Stomach smooth muscle (tissue), 2 donors: Measurements from ENCODE around the gene MOB3C.

Experiments used
- H3K27ac ChIP-seq: one replicate; pipeline ENCODE4 v1.7.0; 2013; ENCODE audit warnings: mild to moderate bottlenecking, low read length, inconsistent platforms
- H3K27me3 ChIP-seq, 2 donors: one replicate each; pipeline ENCODE4 v1.7.0; 2013; ENCODE audit warnings: low read length in 2 of 2; ENCODE audit not compliant: insufficient read depth in 2 of 2, control insufficient read depth in 1 of 2
- H3K36me3 ChIP-seq, 2 donors: one replicate each; pipeline ENCODE4 v1.7.0; 2013; ENCODE audit warnings: low read length in 2 of 2; ENCODE audit not compliant: control insufficient read depth in 2 of 2, insufficient read depth in 2 of 2
- H3K4me1 ChIP-seq: one replicate; pipeline ENCODE4 v1.7.0; 2013; ENCODE audit warnings: low read length; ENCODE audit not compliant: control insufficient read depth, insufficient read depth
- H3K4me3 ChIP-seq, 2 donors: one replicate each; pipeline ENCODE4 v1.7.0; 2013; ENCODE audit warnings: low read length in 2 of 2
- H3K9ac ChIP-seq, 2 donors: one replicate each; pipeline ENCODE4 v1.7.0; 2013; ENCODE audit warnings: low read length in 2 of 2, mild to moderate bottlenecking in 1 of 2
- H3K9me3 ChIP-seq, 2 donors: one replicate each; pipeline ENCODE4 v1.7.0; 2013; ENCODE audit warnings: low read length in 2 of 2; ENCODE audit not compliant: control insufficient read depth in 2 of 2
- donor health status: healthy.
- donor health status: Pancreatic carcinoma.

Gene MOB3C

GRCh38 chr1:46595127-46595526 is 21.5 kb downstream of the MOB3C start:
- Histone ChIP-seq H3K4me1 (peaks cover 7% of the 10 kb centered on the region), H3K4me3 (no peak overlapping the region), H3K27ac (no peak overlapping the region), H3K36me3 (peaks cover 28 to 32% of the 10 kb centered on the region in 2 donors), H3K9me3 (no peaks in the 10 kb centered on the region), H3K9ac (no peak overlapping the region), H3K27me3 (no peaks in the 10 kb centered on the region)

- no peak overlapping the region for H3K9ac ChIP-seq
- H3K4me1 ChIP-seq = peaks cover 4% of the 10 kb centered on the region
- H3K9me3 ChIP-seq = no peaks in the 10 kb centered on the region
- H3K36me3 ChIP-seq = peaks cover 37 to 40% of the 10 kb centered on the region in 2 donors
- H3K4me3 ChIP-seq = no peak overlapping the region
- no peak overlapping the region for H3K27ac ChIP-seq
- H3K27me3 ChIP-seq = no peaks in the 10 kb centered on the region
Measured at GRCh38 chr1:46594063-46594462, 22.5 kb downstream of the MOB3C start.

GRCh38 chr1:46592823-46593222 is 23.8 kb downstream of the MOB3C start:
- no peaks in the 10 kb centered on the region for H3K27me3 ChIP-seq
- H3K4me3 ChIP-seq = no peak overlapping the region
- no peak overlapping the region for H3K9ac ChIP-seq
- peaks cover 41 to 42% of the 10 kb centered on the region in 2 donors for H3K36me3 ChIP-seq
- H3K4me1 ChIP-seq = no peaks in the 10 kb centered on the region
- no peaks in the 10 kb centered on the region for H3K9me3 ChIP-seq
- H3K27ac ChIP-seq = peak overlapping the region; percentile 11

- H3K27me3 ChIP-seq = no peaks in the 10 kb centered on the region
- no peak overlapping the region for H3K4me3 ChIP-seq
- H3K9me3 ChIP-seq = no peaks in the 10 kb centered on the region
- no peak overlapping the region for H3K9ac ChIP-seq
- H3K27ac ChIP-seq = no peak overlapping the region
- peaks cover 52 to 55% of the 10 kb centered on the region in 2 donors for H3K36me3 ChIP-seq
- no peaks in the 10 kb centered on the region for H3K4me1 ChIP-seq
Measured at GRCh38 chr1:46589529-46589928, 27.1 kb downstream of the MOB3C start.

- Histone ChIP-seq H3K9me3 (no peaks in the 10 kb centered on the region), H3K4me3 (no peak overlapping the region), H3K27ac (no peak overlapping the region), H3K27me3 (no peaks in the 10 kb centered on the region), H3K4me1 (no peaks in the 10 kb centered on the region), H3K36me3 (peaks cover 50 to 64% of the 10 kb centered on the region in 2 donors), H3K9ac (no peak overlapping the region)
Measured at GRCh38 chr1:46587069-46587468, 29.5 kb downstream of the MOB3C start.

- no peak overlapping the region for H3K27ac ChIP-seq
- H3K9me3 ChIP-seq = no peaks in the 10 kb centered on the region
- H3K36me3 ChIP-seq = peaks cover 38 to 55% of the 10 kb centered on the region in 2 donors
- no peak overlapping the region for H3K9ac ChIP-seq
- H3K4me1 ChIP-seq = no peaks in the 10 kb centered on the region
- no peaks in the 10 kb centered on the region for H3K27me3 ChIP-seq
- H3K4me3 ChIP-seq = no peak overlapping the region
Measured at GRCh38 chr1:46585312-46585938, 31.2 kb downstream of the MOB3C start.

- no peaks in the 10 kb centered on the region for H3K4me1 ChIP-seq
- H3K36me3 ChIP-seq = peaks cover 27 to 54% of the 10 kb centered on the region in 2 donors
Measured at GRCh38 chr1:46583494-46583893, 33.1 kb downstream of the MOB3C start.

GRCh38 chr1:46582972-46583371 is 33.6 kb downstream of the MOB3C start:
- peaks cover 31 to 58% of the 10 kb centered on the region in 2 donors for H3K36me3 ChIP-seq
- no peak overlapping the region for H3K4me3 ChIP-seq
- H3K27ac ChIP-seq = no peak overlapping the region
- no peaks in the 10 kb centered on the region for H3K4me1 ChIP-seq
- H3K27me3 ChIP-seq = no peaks in the 10 kb centered on the region
- no peaks in the 10 kb centered on the region for H3K9me3 ChIP-seq
- H3K9ac ChIP-seq = no peak overlapping the region

More at GRCh38 chr1:46583494-46583893, 33.1 kb downstream of the MOB3C start:
- Histone ChIP-seq H3K9ac (no peak overlapping the region), H3K9me3 (no peaks in the 10 kb centered on the region), H3K27me3 (no peaks in the 10 kb centered on the region), H3K4me3 (no peak overlapping the region), H3K27ac (no peak overlapping the region)

- no peaks in the 10 kb centered on the region for H3K9me3 ChIP-seq
- no peaks in the 10 kb centered on the region for H3K4me1 ChIP-seq
- H3K9ac ChIP-seq = no peak overlapping the region
- H3K27me3 ChIP-seq = no peaks in the 10 kb centered on the region
- H3K4me3 ChIP-seq = no peak overlapping the region
- H3K27ac ChIP-seq = no peak overlapping the region
- H3K36me3 ChIP-seq = peaks cover 29 to 63% of the 10 kb centered on the region in 2 donors
Measured at GRCh38 chr1:46581681-46582455, 34.7 kb downstream of the MOB3C start.

- Histone ChIP-seq H3K9me3 (no peaks in the 10 kb centered on the region), H3K4me1 (peaks cover 11% of the 10 kb centered on the region), H3K27ac (no peak overlapping the region), H3K9ac (no peak overlapping the region), H3K27me3 (no peaks in the 10 kb centered on the region), H3K4me3 (no peak overlapping the region), H3K36me3 (peaks cover 22 to 57% of the 10 kb centered on the region in 2 donors)
Measured at GRCh38 chr1:46580140-46580903, 36.3 kb downstream of the MOB3C start.
